ENCODE data around the gene TEX29.

The TEX29 gene

DNA sequence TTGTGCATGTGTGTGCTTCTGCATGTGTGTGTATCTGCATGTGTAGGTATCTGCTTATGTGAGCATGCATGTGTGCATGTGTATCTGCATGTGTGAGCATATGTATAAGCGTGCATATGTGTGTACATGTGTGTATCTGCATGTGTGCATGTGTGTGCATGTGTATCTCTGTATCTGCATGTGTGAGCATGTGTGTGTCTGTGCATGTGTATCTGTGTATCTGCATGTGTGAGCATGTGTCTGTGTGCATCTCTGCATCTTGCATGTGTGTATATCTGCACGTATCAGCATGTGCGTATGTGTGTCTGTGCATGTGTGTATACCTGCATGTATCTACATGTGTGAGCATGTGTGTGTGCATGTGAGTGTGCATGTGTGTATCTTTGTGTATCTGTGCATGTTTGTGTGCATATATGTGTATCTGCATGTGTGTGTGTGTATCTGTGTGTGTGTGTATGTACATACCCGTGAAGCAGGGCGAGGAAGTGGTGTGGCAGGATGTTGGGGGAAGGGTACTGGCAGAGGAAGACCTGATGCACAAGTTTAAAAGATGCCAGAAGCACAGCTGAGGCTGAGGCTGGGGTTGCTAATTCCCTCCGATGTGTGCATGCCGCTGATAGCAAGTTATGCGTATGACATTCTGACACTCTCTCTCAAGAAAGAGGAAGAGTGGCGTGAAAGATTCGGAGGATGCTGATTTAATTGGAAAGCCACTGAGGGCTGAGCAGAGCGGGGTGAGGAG lies 64.2 kb downstream of the TEX29 start:
- CTCF ChIA-PET: no interaction called here

DNA sequence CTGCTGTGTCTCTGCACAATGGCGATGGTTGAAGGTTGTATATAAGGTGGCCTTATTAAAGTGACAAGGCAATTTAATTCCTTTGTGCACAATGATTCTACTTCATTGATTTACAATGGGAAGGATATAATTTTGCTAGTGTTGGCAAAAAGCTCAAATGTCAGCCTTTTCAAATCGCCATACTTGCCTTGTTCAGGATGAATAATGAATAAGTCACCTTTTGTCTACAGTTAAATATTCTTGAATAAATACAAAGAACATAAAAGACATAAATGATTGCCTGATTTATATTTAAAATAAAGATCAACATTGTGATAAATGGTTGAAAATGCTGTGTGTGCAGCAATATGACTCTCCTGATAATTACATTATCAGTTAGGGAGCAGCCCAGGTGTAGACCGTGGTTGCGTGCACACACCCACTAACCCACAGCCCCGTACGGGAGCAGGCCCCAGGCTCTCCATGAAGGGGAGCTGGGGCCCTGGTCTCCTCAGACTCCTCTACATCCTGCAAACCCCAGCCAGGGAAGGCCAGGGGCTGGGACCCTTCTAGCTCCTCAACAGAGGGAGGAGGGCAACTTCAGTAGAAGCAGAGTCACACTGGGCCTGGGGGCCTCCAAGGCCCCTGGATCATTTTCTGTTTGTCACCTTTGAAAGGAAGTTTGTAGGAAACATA lies 64.9 kb downstream of the TEX29 start:
- Histone ChIP-seq H3K4me3 (ENCODE audit: low read depth, low read length) (no peak overlapping the region), H3K36me3 (ENCODE audit: control insufficient read depth in 2 of 2, insufficient read depth in 1 of 2, low read length in 2 of 2) (no peaks in the 10 kb centered on the region), H3K4me1 (ENCODE audit: control insufficient read depth, insufficient read depth, low read length) (no peaks in the 10 kb centered on the region), H3K27ac (ENCODE audit: extremely low read depth, low read depth, low read length) (no peak overlapping the region), H3K9me3 (ENCODE audit: control insufficient read depth, insufficient read depth, low read depth, low read length) (no peaks in the 10 kb centered on the region)
- ChIA-PET POLR2A (interaction anchor here (0.6 kb wide), 1 partner anchor 670 kb away, joined by 4 read pairs; no protein-coding TSS in a partner anchor), CTCF (no interaction called here)
- TF ChIP-seq ZNF624 (tag by site-specific recombination; IDR thresholded peaks at IDR 0.05): no peak
- no peak for TF ChIP-seq ZNF768 (tag by site-specific recombination; IDR thresholded peaks at IDR 0.05)
- TF ChIP-seq, protein P1, sequence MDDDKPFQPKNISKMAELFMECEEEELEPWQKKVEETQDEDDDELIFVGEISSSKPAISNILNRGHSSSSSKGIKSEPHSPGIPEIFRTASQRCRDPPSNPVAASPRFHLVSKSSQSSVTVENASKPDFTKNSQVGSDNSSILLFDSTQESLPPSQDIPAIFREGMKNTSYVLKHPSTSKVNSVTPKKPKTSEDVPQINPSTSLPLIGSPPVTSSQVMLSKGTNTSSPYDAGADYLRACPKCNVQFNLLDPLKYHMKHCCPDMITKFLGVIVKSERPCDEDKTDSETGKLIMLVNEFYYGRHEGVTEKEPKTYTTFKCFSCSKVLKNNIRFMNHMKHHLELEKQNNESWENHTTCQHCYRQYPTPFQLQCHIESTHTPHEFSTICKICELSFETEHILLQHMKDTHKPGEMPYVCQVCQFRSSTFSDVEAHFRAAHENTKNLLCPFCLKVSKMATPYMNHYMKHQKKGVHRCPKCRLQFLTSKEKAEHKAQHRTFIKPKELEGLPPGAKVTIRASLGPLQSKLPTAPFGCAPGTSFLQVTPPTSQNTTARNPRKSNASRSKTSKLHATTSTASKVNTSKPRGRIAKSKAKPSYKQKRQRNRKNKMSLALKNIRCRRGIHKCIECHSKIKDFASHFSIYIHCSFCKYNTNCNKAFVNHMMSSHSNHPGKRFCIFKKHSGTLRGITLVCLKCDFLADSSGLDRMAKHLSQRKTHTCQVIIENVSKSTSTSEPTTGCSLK (tag by site-specific recombination; IDR thresholded peaks at IDR 0.05): no peak
- no peak for TF ChIP-seq ZNF473 (tag by site-specific recombination; IDR thresholded peaks at IDR 0.05)
- no peak for TF ChIP-seq ZNF501 (tag by site-specific recombination; IDR thresholded peaks at IDR 0.05)
- no peak for TF ChIP-seq ZNF311 (tag by site-specific recombination; IDR thresholded peaks at IDR 0.05; ENCODE audit: borderline replicate concordance)
- no peak for TF ChIP-seq ZBTB21 (tag by site-specific recombination; IDR thresholded peaks at IDR 0.05)

More for the DNA sequence above, 64.2 kb downstream of the TEX29 start:
- Histone ChIP-seq H3K36me3 (ENCODE audit: control insufficient read depth in 2 of 2, insufficient read depth in 1 of 2, low read length in 2 of 2) (no peaks in the 10 kb centered on the region), H3K9me3 (ENCODE audit: control insufficient read depth, insufficient read depth, low read depth, low read length) (no peaks in the 10 kb centered on the region), H3K4me1 (ENCODE audit: control insufficient read depth, insufficient read depth, low read length) (no peaks in the 10 kb centered on the region), H3K27ac (ENCODE audit: extremely low read depth, low read depth, low read length) (no peak overlapping the region), H3K4me3 (ENCODE audit: low read depth, low read length) (no peak overlapping the region)
- no peak for TF ChIP-seq SCRT2 (tag by site-specific recombination; IDR thresholded peaks at IDR 0.05)
- no peak for TF ChIP-seq TRIM28 (IDR thresholded peaks at IDR 0.05; ENCODE audit: borderline replicate concordance, low read length)
- no peak for TF ChIP-seq ZNF629 (tag by site-specific recombination; IDR thresholded peaks at IDR 0.05)
- TF ChIP-seq, protein P2, sequence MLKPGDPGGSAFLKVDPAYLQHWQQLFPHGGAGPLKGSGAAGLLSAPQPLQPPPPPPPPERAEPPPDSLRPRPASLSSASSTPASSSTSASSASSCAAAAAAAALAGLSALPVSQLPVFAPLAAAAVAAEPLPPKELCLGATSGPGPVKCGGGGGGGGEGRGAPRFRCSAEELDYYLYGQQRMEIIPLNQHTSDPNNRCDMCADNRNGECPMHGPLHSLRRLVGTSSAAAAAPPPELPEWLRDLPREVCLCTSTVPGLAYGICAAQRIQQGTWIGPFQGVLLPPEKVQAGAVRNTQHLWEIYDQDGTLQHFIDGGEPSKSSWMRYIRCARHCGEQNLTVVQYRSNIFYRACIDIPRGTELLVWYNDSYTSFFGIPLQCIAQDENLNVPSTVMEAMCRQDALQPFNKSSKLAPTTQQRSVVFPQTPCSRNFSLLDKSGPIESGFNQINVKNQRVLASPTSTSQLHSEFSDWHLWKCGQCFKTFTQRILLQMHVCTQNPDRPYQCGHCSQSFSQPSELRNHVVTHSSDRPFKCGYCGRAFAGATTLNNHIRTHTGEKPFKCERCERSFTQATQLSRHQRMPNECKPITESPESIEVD (tag by site-specific recombination; IDR thresholded peaks at IDR 0.05): no peak
- no peak for TF ChIP-seq ZNF121 (tag by site-specific recombination; IDR thresholded peaks at IDR 0.05)
- TF ChIP-seq ZNF138 (tag by site-specific recombination; IDR thresholded peaks at IDR 0.05; ENCODE audit: borderline replicate concordance): no peak
- TF ChIP-seq, protein P3, sequence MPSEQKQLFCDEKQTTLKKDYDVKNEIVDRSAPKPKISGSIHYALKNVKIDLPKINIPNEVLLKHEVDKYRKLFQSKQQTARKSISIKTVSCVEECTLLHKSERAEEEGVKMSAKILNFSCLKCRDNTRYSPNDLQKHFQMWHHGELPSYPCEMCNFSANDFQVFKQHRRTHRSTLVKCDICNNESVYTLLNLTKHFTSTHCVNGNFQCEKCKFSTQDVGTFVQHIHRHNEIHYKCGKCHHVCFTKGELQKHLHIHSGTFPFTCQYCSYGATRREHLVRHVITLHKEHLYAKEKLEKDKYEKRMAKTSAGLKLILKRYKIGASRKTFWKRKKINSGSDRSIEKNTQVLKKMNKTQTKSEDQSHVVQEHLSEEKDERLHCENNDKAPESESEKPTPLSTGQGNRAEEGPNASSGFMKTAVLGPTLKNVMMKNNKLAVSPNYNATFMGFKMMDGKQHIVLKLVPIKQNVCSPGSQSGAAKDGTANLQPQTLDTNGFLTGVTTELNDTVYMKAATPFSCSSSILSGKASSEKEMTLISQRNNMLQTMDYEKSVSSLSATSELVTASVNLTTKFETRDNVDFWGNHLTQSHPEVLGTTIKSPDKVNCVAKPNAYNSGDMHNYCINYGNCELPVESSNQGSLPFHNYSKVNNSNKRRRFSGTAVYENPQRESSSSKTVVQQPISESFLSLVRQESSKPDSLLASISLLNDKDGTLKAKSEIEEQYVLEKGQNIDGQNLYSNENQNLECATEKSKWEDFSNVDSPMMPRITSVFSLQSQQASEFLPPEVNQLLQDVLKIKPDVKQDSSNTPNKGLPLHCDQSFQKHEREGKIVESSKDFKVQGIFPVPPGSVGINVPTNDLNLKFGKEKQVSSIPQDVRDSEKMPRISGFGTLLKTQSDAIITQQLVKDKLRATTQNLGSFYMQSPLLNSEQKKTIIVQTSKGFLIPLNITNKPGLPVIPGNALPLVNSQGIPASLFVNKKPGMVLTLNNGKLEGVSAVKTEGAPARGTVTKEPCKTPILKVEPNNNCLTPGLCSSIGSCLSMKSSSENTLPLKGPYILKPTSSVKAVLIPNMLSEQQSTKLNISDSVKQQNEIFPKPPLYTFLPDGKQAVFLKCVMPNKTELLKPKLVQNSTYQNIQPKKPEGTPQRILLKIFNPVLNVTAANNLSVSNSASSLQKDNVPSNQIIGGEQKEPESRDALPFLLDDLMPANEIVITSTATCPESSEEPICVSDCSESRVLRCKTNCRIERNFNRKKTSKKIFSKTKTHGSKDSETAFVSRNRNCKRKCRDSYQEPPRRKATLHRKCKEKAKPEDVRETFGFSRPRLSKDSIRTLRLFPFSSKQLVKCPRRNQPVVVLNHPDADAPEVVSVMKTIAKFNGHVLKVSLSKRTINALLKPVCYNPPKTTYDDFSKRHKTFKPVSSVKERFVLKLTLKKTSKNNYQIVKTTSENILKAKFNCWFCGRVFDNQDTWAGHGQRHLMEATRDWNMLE (tag by site-specific recombination; conservative IDR thresholded peaks at IDR 0.05; ENCODE audit: low read depth): no peak
- no peak for TF ChIP-seq ZNF248 (tag by site-specific recombination; IDR thresholded peaks at IDR 0.05)
- TF ChIP-seq ZBTB7A (tag by site-specific recombination; IDR thresholded peaks at IDR 0.05; ENCODE audit: low read depth): no peak
- TF ChIP-seq ZNF776 (tag by site-specific recombination; IDR thresholded peaks at IDR 0.05; ENCODE audit: borderline replicate concordance): no peak
- TF ChIP-seq, protein P4, sequence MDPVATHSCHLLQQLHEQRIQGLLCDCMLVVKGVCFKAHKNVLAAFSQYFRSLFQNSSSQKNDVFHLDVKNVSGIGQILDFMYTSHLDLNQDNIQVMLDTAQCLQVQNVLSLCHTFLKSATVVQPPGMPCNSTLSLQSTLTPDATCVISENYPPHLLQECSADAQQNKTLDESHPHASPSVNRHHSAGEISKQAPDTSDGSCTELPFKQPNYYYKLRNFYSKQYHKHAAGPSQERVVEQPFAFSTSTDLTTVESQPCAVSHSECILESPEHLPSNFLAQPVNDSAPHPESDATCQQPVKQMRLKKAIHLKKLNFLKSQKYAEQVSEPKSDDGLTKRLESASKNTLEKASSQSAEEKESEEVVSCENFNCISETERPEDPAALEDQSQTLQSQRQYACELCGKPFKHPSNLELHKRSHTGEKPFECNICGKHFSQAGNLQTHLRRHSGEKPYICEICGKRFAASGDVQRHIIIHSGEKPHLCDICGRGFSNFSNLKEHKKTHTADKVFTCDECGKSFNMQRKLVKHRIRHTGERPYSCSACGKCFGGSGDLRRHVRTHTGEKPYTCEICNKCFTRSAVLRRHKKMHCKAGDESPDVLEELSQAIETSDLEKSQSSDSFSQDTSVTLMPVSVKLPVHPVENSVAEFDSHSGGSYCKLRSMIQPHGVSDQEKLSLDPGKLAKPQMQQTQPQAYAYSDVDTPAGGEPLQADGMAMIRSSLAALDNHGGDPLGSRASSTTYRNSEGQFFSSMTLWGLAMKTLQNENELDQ (tag by site-specific recombination; IDR thresholded peaks at IDR 0.05; ENCODE audit: low read depth): no peak
- TF ChIP-seq ZNF837 (tag by site-specific recombination; IDR thresholded peaks at IDR 0.05): no peak
- TF ChIP-seq HOXA7 (CRISPR knock-in tag; IDR thresholded peaks at IDR 0.05; ENCODE audit: borderline replicate concordance): no peak
- no peak for TF ChIP-seq ZNF677 (tag by site-specific recombination; IDR thresholded peaks at IDR 0.05)
- TF ChIP-seq EGR2 (tag by site-specific recombination; IDR thresholded peaks at IDR 0.05; ENCODE audit: low read depth): no peak
- TF ChIP-seq ZBTB48 (tag by site-specific recombination; IDR thresholded peaks at IDR 0.05): no peak
- no peak for TF ChIP-seq IKZF3 (tag by site-specific recombination; IDR thresholded peaks at IDR 0.05)
- TF ChIP-seq KLF7 (tag by site-specific recombination; IDR thresholded peaks at IDR 0.05; ENCODE audit: borderline replicate concordance): no peak
- POLR2A ChIA-PET: no interaction called here
